Aorta (tissue), 5 donors: Measurements from ENCODE around the gene SOX8. TPM values are rescaled to one million over a fixed set of nuclear protein-coding genes. Genes with fewer than 3 reads are reported as not detected.
"Not testable (repeated sequence)": the region's sequence is repeated elsewhere in the genome, so short reads cannot be mapped to it uniquely, and the experiment has no call there.

Experiments used
- ATAC-seq: fragments of 200-7000 bp; cut with Tn5 transposase; one replicate; pipeline ENCODE4 v1.9.1; 2022; ENCODE audit warnings: moderate library complexity; ENCODE audit not compliant: low FRiP score
- DNase-seq, 2 donors: peaks; one replicate each; pipeline ENCODE4 v3.0.0-alpha.2; 2020
- H3K27ac ChIP-seq, 2 donors: one replicate each; pipeline ENCODE4 v1.5.1; 2013; ENCODE audit warnings: low read length in 2 of 2, mild to moderate bottlenecking in 2 of 2, moderate library complexity in 2 of 2, control low read depth in 1 of 2, inconsistent platforms in 1 of 2, low read depth in 1 of 2
- H3K27me3 ChIP-seq, 2 donors: one replicate each; pipeline ENCODE4 v1.6.1; 2013; ENCODE audit warnings: control low read depth in 1 of 2, low read length in 1 of 2, mild to moderate bottlenecking in 1 of 2, moderate library complexity in 1 of 2; ENCODE audit not compliant: insufficient read depth in 2 of 2, control insufficient read depth in 1 of 2
- H3K36me3 ChIP-seq, 2 donors: one replicate each; pipeline ENCODE4 v1.6.1; 2013; ENCODE audit warnings: control low read depth in 1 of 2, low read length in 1 of 2, mild to moderate bottlenecking in 1 of 2; ENCODE audit not compliant: insufficient read depth in 2 of 2, control insufficient read depth in 1 of 2
- H3K4me1 ChIP-seq, 2 donors: one replicate each; pipeline ENCODE4 v1.6.1; 2013; ENCODE audit warnings: low read length in 2 of 2, control low read depth in 1 of 2, mild to moderate bottlenecking in 1 of 2, moderate library complexity in 1 of 2; ENCODE audit not compliant: insufficient read depth in 2 of 2, control insufficient read depth in 1 of 2
- H3K4me3 ChIP-seq, 2 donors: one replicate each; pipeline ENCODE4 v1.5.1; 2013; ENCODE audit warnings: low read length in 2 of 2, control low read depth in 1 of 2, mild to moderate bottlenecking in 1 of 2
- H3K9me3 ChIP-seq: one replicate; pipeline ENCODE4 v1.6.1; 2013; ENCODE audit warnings: mild to moderate bottlenecking, low read length; ENCODE audit not compliant: control insufficient read depth
- WGBS, 2 donors: extraction: QIAGEN DNeasy Blood & Tissue Kit; methylation state at CpG; one replicate each; pipeline ENCODE4 v1.1.7; 2013; 5-methylcytosine and 5-hydroxymethylcytosine counted together
- intact Hi-C, 2 donors: fragments of 100-400 bp; cut with DNase I; formaldehyde crosslinking; loops; one replicate each; pipeline versions ENCODE4 v1.14.2 to v1.15.0; 2022
- polyA plus RNA-seq, 2 donors: library from polyadenylated mRNA; stranded (reverse); fragments of 200-250 nt; gene quantifications; one replicate each; pipeline ENCODE4 v1.2.3, GENCODE V29; 2013
- total RNA-seq, 2 donors: library from RNA; stranded (reverse); fragmentation: NEBNext Ultra II Directional; extraction: Animal tissue kit (Norgen Biotek cat#: 25700); gene quantifications; one replicate each; pipeline ENCODE4 v1.2.1, GENCODE V29; 2021
- donor health status: healthy with polysubstance abuse.
- donor health status: Bipolar disorder and iron deficiency.
- donor health status: DM: no; HTN: no; CAD: no.
- donor health status: DM: no; HTN: no; CAD: no.
- donor health status: DM: yes; HTN: yes; CAD: no.

The SOX8 gene
- total and polyA plus RNA-seq, 4 donors = 1.0 to 7.0 (median 3.9) TPM

DNA sequence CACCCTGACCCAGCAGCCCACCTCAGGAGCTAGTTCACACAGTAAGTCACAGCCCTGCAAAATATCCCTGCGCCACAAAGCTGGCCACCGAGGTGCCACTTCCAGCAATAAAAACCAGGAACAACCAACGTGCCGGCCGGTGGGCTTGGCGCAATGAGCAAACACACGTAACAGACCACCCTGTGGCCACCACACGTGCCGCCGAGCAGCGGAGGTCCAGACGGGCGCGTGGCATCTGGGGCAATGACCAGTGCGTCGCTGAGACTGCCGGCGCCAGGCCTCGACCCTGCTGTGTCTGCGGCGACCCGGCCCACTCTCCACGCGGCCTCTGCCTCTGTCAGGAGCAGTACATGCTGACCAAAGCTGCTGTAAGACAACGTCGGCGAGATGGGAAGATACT lies 42.3 kb upstream of the SOX8 start:
- H3K4me3 ChIP-seq = no peak overlapping the region
- H3K9me3 ChIP-seq = no peaks in the 10 kb centered on the region
- WGBS, 2 donors = 93 to 95% methylated on average over 27 of the region's 27 CpGs
- H3K27ac ChIP-seq = no peak overlapping the region
- H3K4me1 ChIP-seq = no peaks in the 10 kb centered on the region
- H3K36me3 ChIP-seq = no peaks in the 10 kb centered on the region
- ATAC-seq (no peak), DNase-seq (peak in 1 of 2 donors; percentile 67)
- intact Hi-C loops = no loop called here
- no peaks in the 10 kb centered on the region for H3K27me3 ChIP-seq

DNA sequence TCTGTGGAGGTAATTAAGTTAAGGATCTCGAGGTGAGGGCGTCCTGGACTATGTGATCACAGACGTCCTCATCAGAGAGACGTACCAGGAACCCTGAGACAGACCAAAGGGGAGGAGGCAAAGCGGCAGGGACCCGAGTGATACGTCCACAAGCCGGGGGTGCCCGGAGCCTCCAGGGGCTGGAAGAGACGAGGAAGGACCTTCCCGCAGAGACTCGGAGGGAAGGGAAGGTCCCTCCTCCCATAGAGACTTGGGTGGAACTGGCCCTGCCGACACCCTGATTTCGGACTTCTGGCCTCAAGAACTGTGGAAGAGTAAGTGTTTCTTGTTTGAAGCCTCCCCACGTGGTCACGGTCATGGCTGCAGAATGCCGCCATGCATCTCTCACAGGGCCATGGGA lies 41.6 kb upstream of the SOX8 start:
- Histone ChIP-seq H3K36me3 (no peaks in the 10 kb centered on the region), H3K4me3 (no peak overlapping the region), H3K4me1 (no peaks in the 10 kb centered on the region), H3K9me3 (no peaks in the 10 kb centered on the region), H3K27me3 (no peaks in the 10 kb centered on the region), H3K27ac (no peak overlapping the region)
- DNase-seq = peak in 1 of 2 donors; percentile 61
- no peak for ATAC-seq
- intact Hi-C loops = no loop called here
- WGBS, 2 donors = 92 to 94% methylated on average over 17 of the region's 17 CpGs

DNA sequence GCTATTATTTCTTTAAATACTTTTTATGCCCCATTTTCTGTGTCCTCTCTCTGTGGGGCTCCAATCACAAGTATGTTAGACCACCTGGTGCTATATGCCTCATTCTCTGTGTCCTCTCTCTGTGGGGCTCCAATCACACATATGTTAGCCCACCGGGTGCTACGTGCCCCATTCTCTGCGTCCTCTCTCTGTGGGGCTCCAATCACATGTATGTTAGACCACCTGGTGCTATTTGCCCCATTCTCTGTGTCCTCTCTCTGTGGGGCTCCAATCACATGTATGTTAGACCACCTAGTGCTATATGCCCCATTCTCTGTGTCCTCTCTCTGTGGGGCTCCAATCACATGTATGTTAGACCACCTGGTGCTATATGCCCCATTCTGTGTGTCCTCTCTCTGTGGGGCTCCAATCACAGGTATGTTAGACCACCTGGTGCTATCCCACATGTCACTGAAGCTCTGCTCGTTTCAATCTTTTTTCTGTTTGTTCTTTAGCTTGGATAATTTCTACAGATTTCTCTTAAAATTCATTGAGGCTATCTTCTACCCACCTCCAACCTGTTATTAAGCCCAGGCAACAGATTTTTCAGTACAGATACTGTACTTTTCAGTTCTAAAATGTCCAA lies 39.0 kb upstream of the SOX8 start:
- Histone ChIP-seq H3K36me3 (no peaks in the 10 kb centered on the region), H3K4me1 (no peaks in the 10 kb centered on the region), H3K4me3 (no peak overlapping the region), H3K27me3 (no peaks in the 10 kb centered on the region), H3K27ac (no peak overlapping the region), H3K9me3 (no peaks in the 10 kb centered on the region)
- WGBS, 2 donors = 91 to 95% methylated on average over 4 of the region's 4 CpGs
- ATAC-seq = no peak
- intact Hi-C loops = no loop called here
- DNase-seq = no peak

DNA sequence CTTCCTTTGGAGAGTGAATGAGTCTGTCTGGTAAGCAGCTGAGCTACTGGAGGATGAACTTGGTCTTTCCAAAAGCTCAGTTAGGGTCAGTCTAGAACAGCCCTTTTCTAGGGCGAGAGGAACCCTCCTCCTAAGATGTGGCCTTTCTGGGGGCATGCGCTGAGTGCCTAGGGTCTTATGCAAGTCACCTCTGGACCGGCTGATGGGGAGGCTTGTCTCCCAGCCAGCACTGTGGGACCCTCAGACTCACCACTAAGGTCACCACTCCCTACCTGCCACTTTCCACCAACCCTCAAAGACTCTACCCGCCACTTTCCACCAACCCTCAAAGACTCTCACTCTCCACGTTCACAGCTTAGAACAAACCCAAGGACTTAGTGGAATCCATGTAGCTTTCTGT lies 37.6 kb upstream of the SOX8 start:
- no peaks in the 10 kb centered on the region for H3K36me3 ChIP-seq
- no peak for ATAC-seq

DNA sequence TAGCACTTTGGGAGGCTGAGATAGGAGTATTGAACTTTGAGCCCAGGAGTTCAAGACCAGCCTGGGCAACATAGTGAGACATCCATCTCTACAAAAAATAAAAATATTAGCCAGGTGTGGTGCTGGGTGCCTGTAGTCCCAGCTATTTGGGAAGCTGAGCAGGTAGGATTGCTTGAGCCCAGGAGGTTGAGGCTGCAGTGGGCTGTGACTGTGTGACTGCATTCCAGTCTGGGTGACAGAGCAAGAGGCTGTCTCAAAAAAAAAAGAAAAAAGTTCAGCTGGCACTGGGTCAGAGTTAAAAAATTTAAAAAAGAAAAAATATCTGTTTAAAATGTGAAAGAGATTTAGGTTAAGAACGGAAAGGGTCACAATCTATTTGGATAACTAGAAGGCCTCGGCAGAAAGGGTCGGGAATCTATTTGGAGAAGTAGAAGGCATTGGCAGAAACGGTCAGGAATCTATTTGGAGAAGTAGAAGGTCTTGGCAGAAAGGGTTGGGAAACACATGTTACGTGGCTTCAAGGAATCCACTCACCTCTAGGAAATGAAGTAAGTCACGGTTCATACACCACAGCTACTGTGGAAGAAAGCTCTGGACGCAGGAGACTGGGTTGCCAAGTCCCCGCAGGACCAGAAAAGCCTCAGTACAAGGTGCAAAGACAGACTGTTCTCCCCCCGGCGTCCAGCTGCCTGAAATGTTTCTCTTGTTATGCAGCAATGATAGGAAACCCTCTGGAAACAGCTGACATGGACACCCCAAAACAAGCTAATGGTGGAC lies 36.1 kb upstream of the SOX8 start:
- DNase-seq = peak in 1 of 2 donors; percentile 42
- no peaks in the 10 kb centered on the region for H3K27me3 ChIP-seq
- 53 to 86% methylated on average over 10 of the region's 10 CpGs for WGBS, 2 donors

More for the DNA sequence above, 37.6 kb upstream of the SOX8 start:
- H3K27ac ChIP-seq = no peak overlapping the region
- peak in 1 of 2 donors; percentile 64 for DNase-seq
- 97 to 99% methylated on average over 5 of the region's 5 CpGs for WGBS, 2 donors
- no peaks in the 10 kb centered on the region for H3K9me3 ChIP-seq
- no peak overlapping the region for H3K4me3 ChIP-seq
- intact Hi-C loops = no loop called here
- no peaks in the 10 kb centered on the region for H3K27me3 ChIP-seq
- H3K4me1 ChIP-seq = no peaks in the 10 kb centered on the region

DNA sequence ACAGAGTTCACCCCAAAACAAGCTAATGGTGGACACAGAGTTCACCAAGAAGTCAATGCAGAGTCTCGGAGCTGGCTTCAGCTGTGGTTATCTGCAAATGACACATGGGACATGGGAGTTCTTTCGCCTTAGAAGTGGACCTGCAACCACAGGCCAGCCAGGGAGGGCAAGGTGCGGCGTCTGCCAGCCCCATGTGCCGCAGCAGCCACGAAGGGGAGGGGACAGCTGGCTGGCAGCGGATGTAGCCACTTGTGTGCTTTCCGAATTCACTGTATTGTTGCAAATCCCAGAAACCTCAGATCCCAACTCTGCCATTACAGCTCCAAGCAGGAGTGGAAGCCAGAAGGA lies 35.5 kb upstream of the SOX8 start:
- peak in 1 of 2 donors; percentile 20 for DNase-seq
- no peaks in the 10 kb centered on the region for H3K27me3 ChIP-seq
- no peak for ATAC-seq
- 71 to 96% methylated on average over 8 of the region's 8 CpGs for WGBS, 2 donors
- no peaks in the 10 kb centered on the region for H3K4me1 ChIP-seq
- no peak overlapping the region for H3K4me3 ChIP-seq
- no peaks in the 10 kb centered on the region for H3K36me3 ChIP-seq
- H3K9me3 ChIP-seq = no peaks in the 10 kb centered on the region
- H3K27ac ChIP-seq = no peak overlapping the region
- intact Hi-C loops = no loop called here

More for the DNA sequence above, 36.1 kb upstream of the SOX8 start:
- Histone ChIP-seq H3K36me3 (no peaks in the 10 kb centered on the region), H3K4me3 (no peak overlapping the region), H3K9me3 (no peaks in the 10 kb centered on the region), H3K4me1 (no peaks in the 10 kb centered on the region), H3K27ac (no peak overlapping the region)
- no peak for ATAC-seq
- intact Hi-C loops = no loop called here

DNA sequence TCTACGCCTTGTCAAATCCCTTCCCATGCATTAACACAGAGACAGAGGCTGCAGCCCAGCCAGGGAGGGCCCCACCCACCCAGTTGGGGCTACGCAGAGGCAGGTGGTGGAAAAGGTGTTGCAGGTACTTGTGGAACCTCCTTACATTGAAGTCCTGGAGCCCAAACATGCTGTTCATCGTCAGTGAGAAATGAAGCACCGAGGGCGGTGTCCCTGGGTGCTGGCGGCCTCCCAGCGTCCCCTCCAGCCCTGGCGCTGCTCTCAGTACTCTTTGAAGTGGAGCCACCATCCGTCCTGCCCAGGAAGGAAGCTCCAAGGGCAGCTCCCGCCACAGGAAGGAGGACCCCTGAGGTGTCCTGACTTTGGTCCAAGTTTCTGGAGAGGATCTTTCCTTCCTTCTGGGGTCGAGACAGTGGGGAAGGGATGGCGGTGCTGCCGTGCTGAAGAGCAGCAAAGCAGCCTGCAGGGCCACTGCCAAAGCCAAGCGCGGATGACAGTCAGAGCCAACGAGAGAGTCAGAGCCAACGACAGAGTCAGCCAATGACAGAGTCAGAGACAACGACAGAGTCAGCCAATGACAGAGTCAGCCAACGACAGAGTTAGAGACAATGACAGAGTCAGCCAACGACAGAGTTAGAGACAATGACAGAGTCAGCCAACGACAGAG lies 34.2 kb upstream of the SOX8 start:
- no peak overlapping the region for H3K27ac ChIP-seq
- WGBS, 2 donors = 78 to 87% methylated on average over 21 of the region's 21 CpGs
- no peaks in the 10 kb centered on the region for H3K4me1 ChIP-seq
- DNase-seq (peak in 1 of 2 donors; percentile 62), ATAC-seq (no peak)
- intact Hi-C loops = no loop called here
- H3K9me3 ChIP-seq = no peaks in the 10 kb centered on the region
- H3K4me3 ChIP-seq = no peak overlapping the region
- no peaks in the 10 kb centered on the region for H3K27me3 ChIP-seq
- no peaks in the 10 kb centered on the region for H3K36me3 ChIP-seq

DNA sequence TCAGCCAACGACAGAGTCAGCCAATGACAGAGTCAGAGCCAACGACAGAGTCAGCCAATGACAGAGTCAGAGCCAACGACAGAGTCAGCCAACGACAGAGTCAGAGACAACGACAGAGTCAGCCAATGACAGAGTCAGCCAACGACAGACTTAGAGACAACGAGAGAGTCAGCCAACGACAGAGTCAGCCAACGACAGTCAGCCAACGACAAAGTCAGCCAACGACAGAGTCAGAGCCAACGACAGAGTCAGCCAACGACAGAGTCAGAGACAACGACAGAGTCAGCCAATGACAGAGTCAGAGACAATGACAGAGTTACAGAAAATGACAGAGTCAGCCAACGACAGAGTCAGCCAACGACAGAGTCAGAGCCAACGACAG lies 33.7 kb upstream of the SOX8 start:
- H3K4me3 ChIP-seq, intact Hi-C loops, H3K27me3 ChIP-seq, H3K4me1 ChIP-seq, H3K27ac ChIP-seq, H3K36me3 ChIP-seq, H3K9me3 ChIP-seq, ATAC-seq: not testable (repeated sequence)
- DNase-seq = peak in 1 of 2 donors; percentile 21
- 34 to 62% methylated on average over 17 of the region's 17 CpGs for WGBS, 2 donors
